Glutamatergic neuron (in vitro differentiated cells): Measurements from ENCODE around the gene C2orf92. TPM values are rescaled to one million over a fixed set of nuclear protein-coding genes. Genes with fewer than 3 reads are reported as not detected.
A peak's percentile ranks its signal among the peaks of the same experiment; 100 is the strongest.

ENCODE experiments used
- DNase-seq: peaks from one replicate; pipeline ENCODE4 v3.0.0; 2022
- H3K27ac Mint-ChIP-seq: one replicate; pipeline ENCODE4 v1.8.0; 2020; ENCODE audit warnings: mild to moderate bottlenecking, mixed read lengths, inconsistent platforms; ENCODE audit not compliant: unreplicated experiment
- H3K27me3 Mint-ChIP-seq: one replicate; pipeline ENCODE4 v1.8.0; 2020; ENCODE audit warnings: mild to moderate bottlenecking, moderate library complexity, mixed read lengths, inconsistent platforms; ENCODE audit not compliant: unreplicated experiment
- H3K36me3 Mint-ChIP-seq: one replicate; pipeline ENCODE4 v1.8.0; 2020; ENCODE audit warnings: mild to moderate bottlenecking, mixed read lengths, inconsistent platforms; ENCODE audit not compliant: unreplicated experiment
- H3K4me1 Mint-ChIP-seq: one replicate; pipeline ENCODE4 v1.8.0; 2020; ENCODE audit warnings: mild to moderate bottlenecking, low read depth, mixed read lengths, inconsistent platforms; ENCODE audit not compliant: unreplicated experiment
- H3K4me3 Mint-ChIP-seq: one replicate; pipeline ENCODE4 v1.8.0; 2020; ENCODE audit warnings: mild to moderate bottlenecking, mixed read lengths, inconsistent platforms; ENCODE audit not compliant: unreplicated experiment
- H3K9me3 Mint-ChIP-seq: one replicate; pipeline ENCODE4 v1.8.0; 2020; ENCODE audit warnings: mild to moderate bottlenecking, moderate library complexity, mixed read lengths, inconsistent platforms; ENCODE audit not compliant: unreplicated experiment
- CTCF ChIP-seq: fragments of 200-600 bp; sonication (generic); IDR thresholded peaks from one replicate; pipeline ENCODE4 v1.5.0; 2021; ENCODE audit not compliant: partially characterized antibody, unreplicated experiment
- total RNA-seq: library from RNA; stranded (reverse); fragmentation: NEBNext Ultra II Directional; extraction: Animal tissue kit (Norgen Biotek cat#: 25700); gene quantifications from one replicate; pipeline ENCODE4 v1.2.1, GENCODE V29; 2021; ENCODE audit not compliant: unreplicated experiment

Gene C2orf92
- total RNA-seq, 1 donor from 2014 or later: 19.6 TPM

- H3K27me3 Mint-ChIP-seq: peaks cover 2% of the 10 kb centered on the region
- H3K4me1 Mint-ChIP-seq: peaks cover 3% of the 10 kb centered on the region
Observed at GRCh38 chr2:97712693-97713295, 43.3 kb downstream of the C2orf92 start.

GRCh38 chr2:97713296-97714083 is 44.0 kb downstream of the C2orf92 start, which contains the start of gene ZAP70:
ZAP70 (plus strand) TSS chr2:97713576; CDS start chr2:97724037, 10,461 bp downstream.
- H3K36me3 Mint-ChIP-seq: no peaks in the 10 kb centered on the region
- no peak within 1 kb of the TSS for H3K4me3 Mint-ChIP-seq
- DNase-seq: peak; percentile 18
- no peak for TF ChIP-seq CTCF
- H3K9me3 Mint-ChIP-seq: peaks cover 4% of the 10 kb centered on the region
- H3K4me1 Mint-ChIP-seq: peaks cover 3% of the 10 kb centered on the region
- peaks cover 2% of the 10 kb centered on the region for H3K27me3 Mint-ChIP-seq
- no peak within 1 kb of the TSS for H3K27ac Mint-ChIP-seq

More at GRCh38 chr2:97712693-97713295, 43.3 kb downstream of the C2orf92 start:
- no peak overlapping the region for H3K4me3 Mint-ChIP-seq
- H3K27ac Mint-ChIP-seq: no peak overlapping the region
- DNase-seq: no peak
- no peaks in the 10 kb centered on the region for H3K36me3 Mint-ChIP-seq
- TF ChIP-seq CTCF: no peak
- peaks cover 4% of the 10 kb centered on the region for H3K9me3 Mint-ChIP-seq

- Mint-ChIP-seq H3K4me1 (peaks cover 3% of the 10 kb centered on the region), H3K4me3 (no peak overlapping the region), H3K9me3 (peaks cover 4% of the 10 kb centered on the region), H3K27me3 (peaks cover 2% of the 10 kb centered on the region), H3K36me3 (no peaks in the 10 kb centered on the region), H3K27ac (no peak overlapping the region)
- no peak for TF ChIP-seq CTCF
- DNase-seq: peak; percentile 3
Observed at GRCh38 chr2:97714084-97714949, 44.8 kb downstream of the C2orf92 start.

GRCh38 chr2:97714950-97715652 is 45.6 kb downstream of the C2orf92 start:
- DNase-seq: peak; percentile 11
- H3K27me3 Mint-ChIP-seq: peaks cover 2% of the 10 kb centered on the region
- no peak overlapping the region for H3K27ac Mint-ChIP-seq
- no peak for TF ChIP-seq CTCF
- peaks cover 4% of the 10 kb centered on the region for H3K9me3 Mint-ChIP-seq
- H3K36me3 Mint-ChIP-seq: no peaks in the 10 kb centered on the region
- H3K4me3 Mint-ChIP-seq: no peak overlapping the region
- peaks cover under 1% of the 10 kb centered on the region for H3K4me1 Mint-ChIP-seq
